DMS153 (cell line): ENCODE measurements around the gene FES.
"Not testable (repeated sequence)": the region's sequence is repeated elsewhere in the genome, so short reads cannot be mapped to it uniquely, and the experiment has no call there.

Experiments
- DNase-seq: peaks from one replicate; lab custom pipeline; 2025; lab: John Stamatoyannopoulos, UW

Gene FES

DNA sequence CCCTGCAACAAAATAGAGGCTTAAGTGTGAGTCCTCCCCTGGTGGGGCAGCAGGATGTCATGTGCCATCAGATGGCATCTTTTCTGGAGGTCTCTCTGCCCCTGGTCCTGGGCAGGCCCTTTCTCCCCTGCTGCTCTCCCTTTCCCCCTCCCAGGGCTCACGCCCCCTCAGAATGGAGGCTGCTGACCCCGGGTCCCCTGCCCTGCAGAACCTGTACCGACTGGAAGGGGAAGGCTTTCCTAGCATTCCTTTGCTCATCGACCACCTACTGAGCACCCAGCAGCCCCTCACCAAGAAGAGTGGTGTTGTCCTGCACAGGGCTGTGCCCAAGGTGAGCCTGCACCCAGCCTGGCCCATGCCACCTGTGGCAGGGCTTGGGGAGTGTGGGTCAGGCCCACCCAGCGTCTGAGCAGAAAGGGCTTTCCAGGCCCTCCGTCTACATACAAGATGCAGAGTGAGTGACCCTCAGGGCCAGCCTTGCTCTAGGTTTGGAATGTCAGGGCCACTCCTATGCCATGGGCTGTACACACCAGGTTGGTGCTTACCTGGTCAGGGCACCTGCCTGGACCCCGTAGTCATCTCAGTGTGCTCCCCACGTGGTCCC lies 7.1 kb downstream of the FES start:
- DNase-seq: no peak

- DNase-seq: no peak
These were observed 7.7 kb downstream of the FES start for GRCh38 chr15:90892023-90892422.

DNA sequence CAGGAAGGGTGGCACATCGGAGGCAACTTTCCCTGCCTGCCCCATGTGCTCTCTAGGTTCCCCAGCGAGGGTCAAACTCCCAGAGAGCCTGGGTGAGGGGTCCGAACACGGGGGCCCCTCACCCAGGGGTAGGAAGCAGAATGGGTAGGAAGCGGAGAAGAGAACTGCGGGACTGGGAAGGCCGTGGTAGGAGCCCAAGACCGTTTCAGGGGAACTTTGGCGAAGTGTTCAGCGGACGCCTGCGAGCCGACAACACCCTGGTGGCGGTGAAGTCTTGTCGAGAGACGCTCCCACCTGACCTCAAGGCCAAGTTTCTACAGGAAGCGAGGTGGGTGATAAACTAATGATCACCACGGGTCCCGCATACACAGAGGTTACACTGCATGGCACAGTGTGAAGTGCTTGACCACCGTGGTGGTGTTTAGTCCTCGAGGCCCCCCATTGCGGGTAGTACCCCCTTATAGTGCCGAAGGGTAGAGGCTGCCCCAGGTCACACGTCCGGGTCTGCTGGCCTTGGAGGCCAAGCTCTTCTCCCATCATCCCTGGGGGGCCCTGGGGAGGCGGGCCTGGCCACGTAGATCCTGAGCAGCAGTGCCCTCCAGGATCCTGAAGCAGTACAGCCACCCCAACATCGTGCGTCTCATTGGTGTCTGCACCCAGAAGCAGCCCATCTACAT lies 8.3 kb downstream of the FES start:
- DNase-seq: no peak

GRCh38 chr15:90893175-90894090 lies 9.1 kb downstream of the FES start:
- no peak for DNase-seq

DNA sequence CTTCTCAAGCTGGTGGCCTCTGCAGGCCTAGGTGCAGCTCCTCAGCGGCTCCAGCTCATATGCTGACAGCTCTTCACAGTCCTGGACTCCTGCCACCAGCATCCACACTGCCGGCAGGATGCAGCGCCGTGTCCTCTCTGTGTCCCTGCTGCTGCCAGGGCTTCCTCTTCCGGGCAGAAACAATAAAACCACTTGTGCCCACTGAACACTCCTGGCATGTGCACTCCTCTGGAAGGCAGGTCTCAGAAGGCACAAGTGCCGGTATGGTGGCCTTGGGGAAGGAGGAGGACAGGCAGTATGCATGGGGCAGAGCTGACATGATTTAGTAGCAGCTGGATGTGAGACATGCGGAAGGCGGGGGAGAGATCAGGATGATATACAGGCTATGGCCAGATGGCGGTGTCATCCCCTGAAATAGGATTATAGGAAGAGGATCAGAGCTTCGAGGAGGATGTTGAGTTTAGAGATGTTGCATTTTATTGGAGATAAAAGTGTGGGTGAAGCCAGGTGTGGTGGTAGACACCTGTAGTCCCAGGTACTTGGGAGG lies 11.3 kb downstream of the FES start:
- DNase-seq: no peak

- not testable (repeated sequence) for DNase-seq
These were observed 12.9 kb downstream of the FES start for GRCh38 chr15:90897131-90897655.

GRCh38 chr15:90901175-90902039 lies 17.1 kb downstream of the FES start:
- no peak for DNase-seq

DNA sequence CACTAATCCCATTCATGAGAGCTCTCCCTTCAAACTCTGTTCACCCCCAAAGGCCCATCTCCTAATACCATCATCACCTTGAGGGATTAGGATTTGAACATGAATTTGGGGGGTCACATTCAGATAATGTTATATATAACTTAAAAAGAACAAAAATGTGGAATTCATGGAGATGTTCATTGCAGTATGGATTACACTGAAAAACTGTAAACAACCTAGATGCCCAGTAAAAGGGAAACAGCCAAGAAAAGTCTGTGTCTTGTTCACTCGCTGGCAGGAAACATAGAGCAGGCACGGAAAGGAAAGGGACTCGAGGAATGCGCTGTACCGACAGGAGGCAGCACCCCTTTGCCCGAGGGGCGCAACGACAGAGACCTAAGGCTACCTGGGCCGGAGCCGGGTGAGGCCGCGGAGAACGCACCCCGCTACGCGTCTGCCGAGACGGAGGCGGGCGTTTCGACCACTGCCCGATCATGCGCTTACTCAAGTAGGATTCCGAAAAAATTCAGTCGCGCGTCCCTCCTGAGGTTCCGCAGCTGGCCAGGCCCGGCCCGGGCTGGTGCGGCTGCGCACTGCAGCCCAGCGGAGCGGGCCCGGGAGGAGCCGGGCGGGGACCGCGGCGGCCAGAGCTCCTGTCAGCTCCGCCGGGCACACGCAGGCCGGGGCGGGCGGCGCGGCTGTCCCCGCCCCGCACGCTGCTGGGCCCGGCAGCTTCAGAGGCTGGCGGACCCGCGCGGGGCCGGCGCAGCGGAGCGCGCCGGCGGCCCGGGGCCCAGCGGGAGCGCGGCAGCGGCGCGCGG lies 17.9 kb downstream of the FES start:
- peak; percentile 17 for DNase-seq

DNA sequence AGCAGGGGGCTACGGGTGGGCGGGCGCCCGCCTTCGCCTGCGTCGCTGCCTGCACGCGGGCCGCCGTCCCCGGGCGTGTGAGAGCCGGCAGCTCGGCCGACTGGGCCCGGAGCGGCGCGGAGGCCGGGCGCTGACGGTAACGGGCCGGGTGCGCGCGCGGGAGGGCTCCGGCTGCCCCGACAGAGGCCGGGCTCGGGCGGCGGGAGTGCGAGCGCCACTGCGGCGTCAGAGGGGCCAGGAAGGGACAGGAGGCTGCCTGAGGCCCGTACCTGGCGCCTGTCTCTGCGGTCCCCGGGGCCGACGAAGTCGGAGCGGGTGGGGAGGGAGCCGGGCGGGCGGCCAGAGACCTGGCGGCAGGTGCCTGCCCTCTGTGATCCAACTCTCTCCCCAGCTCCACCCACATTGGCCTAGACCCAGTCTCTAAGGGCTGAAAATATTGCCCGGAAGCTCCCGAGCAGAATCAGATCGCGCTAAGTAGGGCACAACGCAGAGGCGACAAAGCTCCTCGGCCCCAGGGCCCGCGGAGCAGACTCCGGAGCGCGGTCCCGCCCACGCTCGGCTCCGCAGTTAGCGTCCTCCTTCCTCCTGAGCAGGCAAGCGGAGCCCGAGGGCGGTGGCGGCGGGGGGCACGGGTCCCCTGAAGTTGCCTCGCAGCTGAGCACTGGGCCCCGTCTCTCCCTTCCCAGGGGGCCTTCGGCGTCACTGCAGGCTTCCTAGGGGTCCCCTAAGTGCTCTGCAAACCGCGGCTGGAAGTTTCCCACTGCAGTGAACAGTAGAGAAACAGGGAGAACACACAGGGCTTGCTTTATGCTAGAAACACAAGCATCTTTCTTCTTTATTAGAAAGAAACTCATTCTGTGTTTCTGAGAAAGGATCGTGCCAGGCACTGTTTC lies 18.8 kb downstream of the FES start, which contains the start of gene MAN2A2:
TSS of gene MAN2A2 (plus strand) at position 463 of the 893 bp plus-strand sequence. CDS start 906 bp downstream, outside the sequence.
- DNase-seq: no peak

DNA sequence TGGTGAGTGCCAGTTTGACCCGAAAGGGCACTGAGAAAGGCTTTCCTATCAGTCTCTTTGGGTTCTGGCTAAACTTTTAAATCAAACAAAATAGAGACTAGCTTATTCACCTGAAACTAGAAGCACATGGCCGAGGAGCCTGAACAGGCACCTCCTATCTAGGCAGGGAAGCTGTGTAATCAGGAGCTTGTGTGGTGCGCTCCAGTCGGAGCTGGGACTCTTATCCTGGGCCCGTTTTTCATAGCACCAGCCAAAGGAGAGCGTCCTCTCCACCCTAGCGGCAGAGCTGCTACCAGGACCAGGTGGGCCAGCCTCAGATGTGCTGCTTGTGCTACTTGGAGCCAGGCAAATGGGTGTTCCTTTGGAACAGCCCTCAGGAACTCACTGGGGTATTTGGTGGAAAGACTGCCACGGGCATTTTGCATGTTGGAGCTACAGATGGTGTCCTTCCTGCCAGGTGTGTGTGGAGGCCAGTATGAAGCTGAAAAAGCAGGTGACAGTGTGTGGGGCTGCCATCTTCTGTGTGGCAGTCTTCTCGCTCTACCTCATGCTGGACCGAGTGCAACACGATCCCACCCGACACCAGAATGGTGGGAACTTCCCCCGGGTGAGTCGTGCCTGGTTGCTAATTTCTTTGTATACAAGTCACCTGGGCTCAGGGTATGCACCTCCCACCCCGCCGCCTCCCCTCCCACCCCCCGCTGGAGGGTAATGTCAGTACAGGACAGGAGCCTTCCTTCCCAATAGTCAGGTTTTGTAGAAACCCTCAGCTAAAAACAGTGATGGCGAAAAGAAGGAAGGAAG lies 19.6 kb downstream of the FES start:
- DNase-seq: no peak

- DNase-seq: no peak
These were observed 20.4 kb downstream of the FES start for GRCh38 chr15:90904746-90905145.

DNA sequence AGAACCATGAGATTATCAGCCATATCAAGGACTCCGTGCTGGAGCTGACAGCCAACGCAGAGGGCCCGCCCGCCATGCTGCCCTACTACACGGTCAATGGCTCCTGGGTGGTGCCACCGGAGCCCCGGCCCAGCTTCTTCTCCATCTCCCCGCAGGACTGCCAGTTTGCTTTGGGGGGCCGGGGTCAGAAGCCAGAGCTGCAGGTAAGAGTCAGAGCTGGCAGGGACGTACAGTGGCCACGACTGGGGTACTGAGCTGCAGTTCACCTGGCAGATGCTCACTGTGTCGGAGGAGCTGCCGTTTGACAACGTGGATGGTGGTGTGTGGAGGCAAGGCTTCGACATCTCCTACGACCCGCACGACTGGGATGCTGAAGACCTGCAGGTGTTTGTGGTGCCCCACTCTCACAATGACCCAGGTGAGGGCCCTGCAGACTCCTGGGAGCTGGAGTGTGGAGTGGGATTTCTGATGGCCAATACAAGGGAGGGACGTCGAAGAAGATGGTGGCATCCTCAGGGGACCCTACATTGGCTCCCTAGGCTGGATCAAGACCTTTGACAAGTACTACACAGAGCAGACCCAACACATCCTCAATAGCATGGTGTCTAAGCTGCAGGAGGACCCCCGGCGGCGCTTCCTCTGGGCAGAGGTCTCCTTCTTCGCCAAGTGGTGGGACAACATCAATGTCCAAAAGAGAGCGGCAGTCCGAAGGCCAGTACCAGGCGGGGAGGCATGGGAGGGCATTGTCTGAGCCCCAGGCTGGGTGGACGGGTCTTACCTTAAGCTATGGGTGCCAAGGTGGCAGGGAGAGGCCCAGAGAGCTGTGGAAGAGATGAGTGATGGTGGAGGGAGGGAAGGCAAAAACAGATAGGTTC lies 21.2 kb downstream of the FES start:
- DNase-seq: no peak

DNA sequence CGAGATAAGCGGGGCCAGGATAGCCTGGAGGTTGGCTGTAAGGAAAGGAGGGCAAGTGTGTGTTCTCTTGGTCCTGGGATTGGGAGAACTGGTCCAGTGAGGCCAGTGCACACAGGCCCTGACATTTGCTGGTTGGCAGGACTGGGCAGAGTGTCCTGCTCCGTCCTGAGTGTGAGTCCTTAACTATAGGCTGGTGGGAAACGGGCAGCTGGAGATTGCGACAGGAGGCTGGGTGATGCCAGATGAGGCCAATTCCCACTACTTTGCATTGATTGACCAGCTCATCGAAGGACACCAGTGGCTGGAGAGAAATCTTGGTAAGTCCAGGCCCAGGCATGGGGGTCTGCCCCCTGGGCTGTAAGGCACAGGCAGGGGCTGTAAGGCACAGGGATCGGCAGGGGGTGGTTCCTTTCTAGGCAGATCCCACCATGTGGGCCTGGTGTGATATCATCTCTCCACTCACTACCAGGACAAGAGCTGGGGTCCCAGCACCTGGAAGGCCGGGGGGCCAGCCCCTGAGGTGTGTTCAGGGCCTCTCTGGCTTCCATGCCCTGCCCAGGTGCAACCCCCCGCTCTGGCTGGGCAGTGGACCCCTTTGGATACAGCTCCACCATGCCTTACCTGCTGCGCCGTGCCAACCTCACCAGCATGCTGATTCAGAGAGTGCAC lies 22.0 kb downstream of the FES start:
- DNase-seq: no peak

DNA sequence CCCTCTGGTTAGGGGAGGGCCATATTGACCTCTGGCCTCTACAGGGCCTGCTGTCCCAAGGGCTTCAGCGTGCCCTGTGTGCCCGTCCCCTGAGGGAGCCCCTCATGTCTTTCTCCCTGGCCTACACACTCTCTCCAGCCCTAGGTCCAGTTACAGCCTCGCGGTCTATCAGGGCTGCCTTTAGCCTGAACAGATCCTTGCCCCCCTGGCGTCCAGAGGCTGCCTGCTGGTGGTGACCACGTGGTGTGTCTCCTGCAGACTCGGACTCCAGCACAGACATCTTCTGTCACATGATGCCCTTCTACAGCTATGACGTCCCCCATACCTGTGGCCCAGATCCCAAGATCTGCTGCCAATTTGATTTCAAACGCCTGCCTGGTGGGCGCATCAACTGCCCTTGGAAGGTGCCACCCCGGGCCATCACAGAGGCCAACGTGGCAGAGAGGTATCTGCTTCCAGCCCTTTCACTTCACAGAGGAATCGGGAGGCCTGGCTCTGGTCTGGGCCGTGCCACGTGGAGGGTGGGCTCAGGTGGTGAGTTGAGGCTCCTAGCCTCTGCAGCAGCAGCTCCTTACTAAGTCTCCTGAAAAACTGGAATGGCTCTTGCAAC lies 22.9 kb downstream of the FES start:
- DNase-seq: no peak

GRCh38 chr15:90907838-90908507 lies 23.7 kb downstream of the FES start:
- no peak for DNase-seq

- DNase-seq: not testable (repeated sequence)
These were observed 25.1 kb downstream of the FES start for GRCh38 chr15:90909449-90909848.
